ENCODE data around the gene MYO1D. TPM values are rescaled to one million over a fixed set of nuclear protein-coding genes. Genes with fewer than 3 reads are reported as not detected.

MYO1D gene
- total and polyA plus RNA-seq, 2 of the 13 experiments (the other 11 are each of a cell fraction or from before 2014, with no cell fraction given) = 13.2 to 17.3 TPM

GRCh38 chr17:32805029-32805976 is 71.6 kb downstream of the MYO1D start:
- intact Hi-C loops (cut with micrococcal nuclease; ENCODE audit: unreplicated experiment) = no loop called here
- H3K9ac ChIP-seq (ENCODE audit: insufficient read depth, low read depth, low read length) = no peak overlapping the region
- no peak for TF ChIP-seq ISL2 (CRISPR knock-in tag; IDR thresholded peaks at IDR 0.05)
- TF ChIP-seq EEA1 (CRISPR knock-in tag; IDR thresholded peaks at IDR 0.05; ENCODE audit: borderline replicate concordance) = no peak
- no peak for TF ChIP-seq TBP (CRISPR knock-in tag; IDR thresholded peaks at IDR 0.05)
- no peak for TF ChIP-seq PBX2 (CRISPR knock-in tag; IDR thresholded peaks at IDR 0.05)
- TF ChIP-seq MLX (CRISPR knock-in tag; IDR thresholded peaks at IDR 0.05) = no peak
- TF ChIP-seq NR2F2 (IDR thresholded peaks at IDR 0.05; ENCODE audit: borderline replicate concordance, low read depth) = no peak
- TF ChIP-seq CHCHD3 (CRISPR knock-in tag; IDR thresholded peaks at IDR 0.05) = no peak
- H3K4me1 ChIP-seq (ENCODE audit: insufficient read depth, low read length) = peaks cover 24% of the 10 kb centered on the region
- H3K36me3 ChIP-seq (replicated peaks in 1 of 2; ENCODE audit: control insufficient read depth in 1 of 2, insufficient read depth in 2 of 2, low read length in 2 of 2) = no peaks in the 10 kb centered on the region
- H3K27ac ChIP-seq (ENCODE audit: extremely low read length, insufficient read depth, low read length) = no peak overlapping the region
- no peak overlapping the region for H3K4me2 ChIP-seq (ENCODE audit: low read depth, low read length)
- FAIRE-seq (no peak), ATAC-seq (no peak), DNase-seq (ENCODE audit: low spot score) (no peak)
- no peaks in the 10 kb centered on the region for H3K9me3 ChIP-seq (ENCODE audit: low read length)
- H3K4me3 ChIP-seq (replicated peaks in 1 of 3; ENCODE audit: insufficient read depth in 1 of 3, low read depth in 2 of 3, low read length in 3 of 3) = no peak overlapping the region
- H3K79me2 ChIP-seq (ENCODE audit: insufficient read depth, low read length) = no peaks in the 10 kb centered on the region
- BruUV-seq (replicated peaks) = no TSS peak
- 83% methylated on average over 5 of the region's 5 CpGs for WGBS (ENCODE audit: low lambda C conversion rate)
- ChIA-PET CTCF (ENCODE audit: low intra/inter-chr PET ratio, low total read pairs) (no interaction called here), POLR2A (interaction anchor here (2.2 kb wide), 1 partner anchor 10 kb away, joined by 6 read pairs; no protein-coding TSS in a partner anchor)
- H3K27me3 ChIP-seq (ENCODE audit: control insufficient read depth in 1 of 2, insufficient read depth in 2 of 2, low read length in 2 of 2) = no peaks in the 10 kb centered on the region
- H4K20me1 ChIP-seq (ENCODE audit: insufficient read depth, low read length) = no peaks in the 10 kb centered on the region
- H2AFZ ChIP-seq (ENCODE audit: low read length) = no peak overlapping the region
- in situ Hi-C loops (cut with HindIII; ENCODE audit: extremely low pct_ligation_motif_present, low pct_unique_long_range_greater_than_20kb) = no loop called here

All from HepG2 (cell line).